Effector memory CD4-positive, alpha-beta T cell (primary cell): ENCODE data around the gene CARD10.

ENCODE experiments used
- DNase-seq, 3 donors: peaks; one replicate each; pipeline ENCODE4 v3.0.0-alpha.2; 2020
- H3K27ac ChIP-seq: 2 replicates; pipeline ENCODE4 v1.7.0; 2013; ENCODE audit warnings: mild to moderate bottlenecking, low read length, moderate library complexity; ENCODE audit not compliant: insufficient read depth, poor library complexity, severe bottlenecking
- H3K27me3 ChIP-seq: replicated peaks from 2 replicates; pipeline ENCODE4 v1.7.0; 2013; ENCODE audit warnings: mild to moderate bottlenecking, low read length; ENCODE audit not compliant: insufficient read depth, control insufficient read depth, poor library complexity, severe bottlenecking
- H3K36me3 ChIP-seq: 2 replicates; pipeline ENCODE4 v1.7.0; 2013; ENCODE audit warnings: mild to moderate bottlenecking, low read length, moderate library complexity; ENCODE audit not compliant: control insufficient read depth, insufficient read depth
- H3K4me1 ChIP-seq: 2 replicates; pipeline ENCODE4 v1.7.0; 2013; ENCODE audit warnings: low read length, mild to moderate bottlenecking; ENCODE audit not compliant: control insufficient read depth, insufficient read depth, poor library complexity, severe bottlenecking
- H3K4me3 ChIP-seq: 2 replicates; pipeline ENCODE4 v1.7.0; 2013; ENCODE audit warnings: low read length, low read depth, mild to moderate bottlenecking; ENCODE audit not compliant: insufficient read depth, poor library complexity, severe bottlenecking
- H3K9me3 ChIP-seq: 2 replicates; pipeline ENCODE4 v1.7.0; 2013; ENCODE audit warnings: mild to moderate bottlenecking, low read length, moderate library complexity; ENCODE audit not compliant: control insufficient read depth

The CARD10 gene

GRCh38 chr22:37487129-37487528 is 32.1 kb downstream of the CARD10 start:
- no peaks in the 10 kb centered on the region for H3K9me3 ChIP-seq
- H3K36me3 ChIP-seq = no peaks in the 10 kb centered on the region
- peak overlapping the region; percentile 84 for H3K27ac ChIP-seq
- H3K27me3 ChIP-seq = no peaks in the 10 kb centered on the region
- no peak for DNase-seq
- H3K4me3 ChIP-seq = peak overlapping the region; percentile 75
- H3K4me1 ChIP-seq = peaks cover 62% of the 10 kb centered on the region

DNA sequence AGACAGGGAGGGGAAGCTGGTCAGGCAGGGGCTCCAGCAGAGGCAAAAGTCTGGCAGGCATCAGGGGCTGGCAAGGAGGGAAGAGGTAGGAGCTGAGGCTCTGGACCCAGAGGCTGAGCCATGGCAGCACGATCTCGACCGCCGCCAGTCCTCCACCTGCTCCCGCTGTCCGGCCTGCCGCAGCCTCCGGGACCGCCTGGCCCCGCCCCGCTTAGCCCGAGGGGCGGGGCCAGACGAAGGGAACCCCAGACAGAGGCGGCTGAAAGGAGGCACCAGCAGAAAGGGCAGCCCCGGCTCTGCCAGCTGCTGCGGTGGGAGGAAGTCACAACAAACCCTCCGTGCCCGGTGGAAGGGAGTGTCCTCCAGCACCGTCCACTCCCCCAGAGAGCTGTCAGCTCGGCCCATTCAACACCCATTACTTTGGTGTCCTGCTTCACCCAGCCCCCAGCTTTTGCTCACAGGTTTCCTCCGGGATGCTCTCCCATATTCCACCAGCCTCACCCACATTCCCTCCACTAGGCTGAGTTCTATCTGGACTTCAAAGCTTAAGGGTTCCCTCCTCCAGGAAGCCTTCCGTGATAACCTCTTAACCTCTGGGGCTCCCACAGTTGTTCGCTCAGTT is 32.9 kb downstream of the CARD10 start, which contains the start of gene MFNG:
TSS of gene MFNG (minus strand) at position 161 of the 622 bp plus-strand sequence. CDS start 207 bp downstream, outside the sequence.
- no peaks in the 10 kb centered on the region for H3K9me3 ChIP-seq
- peak within 1 kb of the TSS; percentile 84 for H3K27ac ChIP-seq
- peaks cover 63% of the 10 kb centered on the region for H3K4me1 ChIP-seq
- H3K36me3 ChIP-seq = peaks cover 5% of the 10 kb centered on the region
- no peaks in the 10 kb centered on the region for H3K27me3 ChIP-seq
- peak; percentile 61 to 73 (median 61) for DNase-seq
- H3K4me3 ChIP-seq = peak within 1 kb of the TSS; percentile 75

DNA sequence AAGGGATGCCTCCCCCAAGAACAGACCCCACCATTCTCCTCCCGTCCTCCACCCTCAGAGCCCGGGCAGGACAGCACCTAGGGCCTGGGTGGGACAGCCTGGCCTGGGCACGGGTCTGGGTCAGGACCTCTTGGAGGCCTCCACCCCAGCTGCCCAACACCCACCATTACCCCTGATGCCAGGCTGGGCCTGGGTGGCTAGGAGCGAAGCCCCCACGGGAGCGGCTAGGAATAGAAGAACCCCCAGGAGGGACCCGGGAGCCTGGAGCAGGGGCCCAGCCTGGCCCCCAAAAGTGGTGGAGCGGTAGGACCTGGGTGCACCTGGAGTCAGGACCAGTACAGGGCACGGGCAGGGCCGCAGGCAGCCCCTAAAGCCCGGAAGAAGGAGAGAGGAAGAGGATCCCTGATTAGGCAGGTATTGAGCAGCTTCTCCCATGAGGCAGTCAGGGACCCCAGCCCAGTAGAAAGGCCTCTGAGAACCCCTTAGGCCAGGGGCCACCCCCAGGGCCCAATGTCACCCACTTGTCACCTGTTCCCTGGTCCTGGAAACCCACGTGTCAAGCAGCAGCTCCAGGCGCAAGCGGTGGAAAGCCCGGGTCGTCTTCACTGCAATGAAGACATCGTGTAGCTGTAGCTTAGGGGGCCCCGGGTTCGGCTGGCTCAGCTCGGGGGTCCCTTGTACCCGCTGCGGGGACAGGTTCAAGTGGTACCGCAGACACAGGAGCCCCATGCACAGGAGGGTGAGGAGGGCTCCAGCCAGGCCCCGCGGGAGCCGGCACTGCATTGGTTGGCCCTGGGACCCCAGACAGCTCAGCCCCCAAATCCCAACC is 33.6 kb downstream of the CARD10 start:
- H3K36me3 ChIP-seq = peaks cover 11% of the 10 kb centered on the region
- H3K27me3 ChIP-seq = no peaks in the 10 kb centered on the region
- no peaks in the 10 kb centered on the region for H3K9me3 ChIP-seq
- peak overlapping the region; percentile 84 for H3K27ac ChIP-seq
- H3K4me1 ChIP-seq = peaks cover 63% of the 10 kb centered on the region
- peak overlapping the region; percentile 75 for H3K4me3 ChIP-seq
- no peak for DNase-seq

- H3K27me3 ChIP-seq = no peaks in the 10 kb centered on the region
- peak overlapping the region; percentile 75 for H3K4me3 ChIP-seq
- H3K36me3 ChIP-seq = peaks cover 20% of the 10 kb centered on the region
- H3K9me3 ChIP-seq = no peaks in the 10 kb centered on the region
- DNase-seq = peak; percentile 71 to 77 (median 75)
- H3K4me1 ChIP-seq = peaks cover 63% of the 10 kb centered on the region
- H3K27ac ChIP-seq = peak overlapping the region; percentile 84
Measured at GRCh38 chr22:37484480-37485394, 34.5 kb downstream of the CARD10 start.

GRCh38 chr22:37483050-37483449 is 36.2 kb downstream of the CARD10 start:
- peaks cover 49% of the 10 kb centered on the region for H3K4me1 ChIP-seq
- peak overlapping the region; percentile 84 for H3K27ac ChIP-seq
- H3K27me3 ChIP-seq = no peaks in the 10 kb centered on the region
- no peak for DNase-seq
- H3K4me3 ChIP-seq = no peak overlapping the region
- H3K36me3 ChIP-seq = peaks cover 37% of the 10 kb centered on the region
- H3K9me3 ChIP-seq = no peaks in the 10 kb centered on the region

DNA sequence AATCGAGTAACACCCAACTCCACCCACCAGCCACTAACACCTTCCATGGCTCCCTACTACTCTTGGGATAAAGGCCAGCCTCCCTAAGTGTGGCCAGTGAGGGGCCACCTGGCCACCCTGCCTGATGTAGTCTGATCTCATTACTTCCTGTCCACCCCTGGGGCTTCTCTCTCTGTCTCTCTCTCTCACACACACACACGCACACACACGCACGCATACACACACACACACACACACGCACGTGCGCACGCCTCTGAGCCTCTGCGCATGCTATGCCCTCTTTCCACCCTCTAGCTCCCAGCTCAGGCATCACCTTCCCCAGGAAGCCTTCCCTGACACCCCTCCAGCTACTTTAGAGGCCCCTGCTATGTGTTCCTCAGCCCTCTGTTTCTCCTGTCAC is 37.0 kb downstream of the CARD10 start:
- H3K27me3 ChIP-seq = no peaks in the 10 kb centered on the region
- H3K36me3 ChIP-seq = peaks cover 45% of the 10 kb centered on the region
- H3K9me3 ChIP-seq = no peaks in the 10 kb centered on the region
- no peak for DNase-seq
- H3K27ac ChIP-seq = peak overlapping the region; percentile 33
- peaks cover 43% of the 10 kb centered on the region for H3K4me1 ChIP-seq
- H3K4me3 ChIP-seq = no peak overlapping the region

- no peaks in the 10 kb centered on the region for H3K27me3 ChIP-seq
- H3K27ac ChIP-seq = peak overlapping the region; percentile 36
- peaks cover 36% of the 10 kb centered on the region for H3K4me1 ChIP-seq
Measured at GRCh38 chr22:37481347-37481907, 37.8 kb downstream of the CARD10 start.

DNA sequence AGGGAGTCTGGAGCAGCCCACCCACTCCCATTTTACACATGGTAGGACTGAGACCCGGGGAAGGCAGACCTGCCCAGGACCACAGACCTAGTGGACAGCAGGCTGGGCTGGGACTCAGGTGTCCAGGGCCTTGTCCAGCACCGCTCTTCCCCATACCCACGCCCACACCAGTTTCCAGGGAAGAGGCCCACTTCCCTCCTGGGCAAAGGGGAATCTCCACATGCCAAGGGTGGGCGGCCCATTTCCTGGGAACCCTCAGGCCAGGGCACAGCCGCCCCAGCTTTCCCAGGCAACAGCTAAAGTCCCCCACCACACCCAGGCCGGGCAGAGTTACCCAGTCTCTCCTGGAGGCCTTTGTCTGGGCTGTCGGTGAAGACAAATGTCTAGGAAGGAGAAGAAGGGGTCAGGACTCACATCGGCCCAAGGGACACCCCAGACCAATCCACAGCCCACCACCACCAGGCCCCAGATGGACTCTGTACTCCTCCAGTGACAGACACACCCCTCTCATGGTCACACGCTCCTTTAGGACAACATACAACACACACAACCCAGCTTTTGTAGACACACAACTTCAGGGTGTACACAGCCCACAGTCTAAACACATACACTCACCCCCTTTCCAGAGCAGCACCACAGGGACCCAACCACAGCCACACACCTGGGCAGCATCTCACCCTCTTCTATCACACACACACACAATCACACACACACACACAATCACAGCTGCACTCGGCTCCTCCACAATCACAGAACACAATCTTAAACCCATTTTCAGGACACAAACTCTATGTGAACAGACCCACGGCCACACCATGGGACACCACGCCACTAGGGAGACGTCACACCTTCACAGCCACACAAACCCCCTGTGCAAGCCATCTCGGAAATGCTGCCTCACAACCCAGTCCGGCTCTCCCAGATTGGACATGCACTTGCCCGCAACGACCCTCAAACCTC is 38.5 kb downstream of the CARD10 start:
- Histone ChIP-seq H3K27me3 (no peaks in the 10 kb centered on the region), H3K9me3 (no peaks in the 10 kb centered on the region), H3K27ac (no peak overlapping the region), H3K36me3 (peaks cover 61% of the 10 kb centered on the region), H3K4me1 (peaks cover 36% of the 10 kb centered on the region), H3K4me3 (no peak overlapping the region)
- no peak for DNase-seq

More at GRCh38 chr22:37481347-37481907, 37.8 kb downstream of the CARD10 start:
- Histone ChIP-seq H3K36me3 (peaks cover 53% of the 10 kb centered on the region), H3K4me3 (no peak overlapping the region), H3K9me3 (no peaks in the 10 kb centered on the region)
- no peak for DNase-seq

DNA sequence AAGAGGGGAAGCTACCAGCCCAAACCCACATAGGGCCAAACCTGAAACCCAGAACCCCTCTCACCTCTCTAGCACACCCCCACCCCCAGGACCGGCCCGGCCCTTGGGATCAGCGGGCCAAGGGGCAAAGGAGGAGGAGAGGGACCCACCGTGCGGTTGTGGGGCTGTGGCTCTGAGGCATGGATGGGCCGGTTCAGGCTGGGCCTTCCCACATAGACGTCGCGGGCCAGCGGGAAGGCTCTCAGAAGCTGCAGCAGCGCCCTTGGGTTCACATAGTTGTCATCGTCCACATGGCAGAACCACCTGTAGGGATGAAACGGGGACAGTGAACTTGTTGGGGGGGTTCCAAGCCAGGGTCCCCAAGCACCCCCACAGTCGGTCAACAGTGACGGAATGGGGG is 40.0 kb downstream of the CARD10 start:
- DNase-seq = no peak
- no peak overlapping the region for H3K4me3 ChIP-seq
- peaks cover 25% of the 10 kb centered on the region for H3K4me1 ChIP-seq
- peaks cover 75% of the 10 kb centered on the region for H3K36me3 ChIP-seq
- H3K27me3 ChIP-seq = no peaks in the 10 kb centered on the region
- no peak overlapping the region for H3K27ac ChIP-seq
- H3K9me3 ChIP-seq = no peaks in the 10 kb centered on the region
